ENCODE results near the gene SUSD3.
"Not testable (repeated sequence)": the region's sequence is repeated elsewhere in the genome, so short reads cannot be mapped to it uniquely, and the experiment has no call there.

Gene SUSD3

DNA sequence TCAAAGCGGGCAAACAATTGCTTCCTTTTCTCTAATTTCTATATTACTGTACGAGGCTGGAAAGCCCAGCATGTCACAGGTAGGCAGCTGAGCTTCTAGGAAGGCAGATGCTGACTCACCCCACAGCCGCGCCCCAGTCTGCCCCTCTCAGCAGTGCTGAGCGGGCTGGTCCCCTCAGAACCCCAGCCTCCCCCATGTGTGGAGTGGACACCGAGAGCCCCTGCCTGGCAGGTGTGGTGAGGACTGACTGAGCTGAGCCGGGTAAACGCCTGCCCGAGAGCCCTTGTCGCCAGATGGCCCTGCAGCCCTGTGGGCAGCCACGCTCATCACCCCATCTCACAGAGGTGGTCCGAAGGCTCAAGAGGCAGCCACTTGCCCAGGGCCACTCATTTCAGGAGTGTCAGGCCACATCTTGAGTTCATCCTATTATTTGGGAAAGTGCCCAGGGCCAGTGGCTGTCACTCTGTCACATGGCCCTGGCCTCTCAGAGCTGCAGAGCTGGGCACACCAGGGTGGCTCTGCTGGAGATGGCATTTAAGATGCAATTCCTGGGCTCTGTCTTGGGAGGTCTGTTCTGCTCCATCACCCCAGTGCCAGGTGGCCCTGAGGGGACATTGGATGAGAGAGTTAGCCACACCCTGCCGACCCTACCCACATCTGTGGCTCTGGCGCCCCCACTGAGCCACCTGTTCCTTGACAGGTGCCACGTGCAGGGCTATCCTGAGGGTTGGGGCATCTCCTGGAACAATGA is 50.0 kb downstream of the SUSD3 start:
- DNase-seq: no peak

- DNase-seq: no peak
Measured at GRCh38 chr9:93110311-93110855, 51.9 kb downstream of the SUSD3 start.

GRCh38 chr9:93111001-93111370 is 52.5 kb downstream of the SUSD3 start:
- DNase-seq: no peak

DNA sequence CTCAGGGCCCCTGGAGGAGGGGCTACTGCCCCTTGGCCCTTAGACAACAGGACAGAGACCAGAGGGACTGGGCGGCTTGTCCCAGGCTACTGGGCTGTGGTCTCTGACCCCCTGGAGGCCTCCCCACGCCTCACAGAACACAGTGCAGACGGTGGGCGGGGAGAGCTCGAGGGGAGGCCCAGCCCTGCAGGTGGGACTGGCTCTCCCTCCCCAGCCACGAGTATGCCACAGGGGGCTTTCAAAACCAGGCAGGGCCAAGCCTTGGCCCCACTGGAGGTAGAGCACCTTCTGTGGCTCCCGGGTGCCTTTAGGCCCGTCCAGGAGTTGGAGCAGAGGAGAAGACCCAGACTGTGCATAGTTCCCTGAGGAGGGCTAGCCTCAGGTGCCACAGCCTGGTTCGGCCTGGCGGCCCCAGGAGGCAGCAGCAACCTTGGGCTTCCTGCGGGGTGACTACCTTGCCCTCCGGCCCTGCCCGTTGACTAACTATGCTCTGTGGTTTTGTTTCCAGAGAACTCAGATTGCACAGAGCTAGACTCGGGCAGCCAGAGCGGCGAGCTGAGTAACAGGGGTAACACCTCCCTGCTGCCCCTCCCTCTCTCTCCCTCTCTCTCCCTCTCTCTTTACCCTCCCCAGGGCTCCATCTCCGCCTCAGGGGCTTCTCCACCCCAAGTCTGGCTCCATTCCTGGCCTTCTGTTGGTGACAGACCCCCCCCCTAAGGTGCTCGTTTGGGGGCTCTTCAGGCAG is 53.0 kb downstream of the SUSD3 start:
- no peak for DNase-seq

GRCh38 chr9:93112116-93112863 is 53.8 kb downstream of the SUSD3 start:
- DNase-seq: no peak

DNA sequence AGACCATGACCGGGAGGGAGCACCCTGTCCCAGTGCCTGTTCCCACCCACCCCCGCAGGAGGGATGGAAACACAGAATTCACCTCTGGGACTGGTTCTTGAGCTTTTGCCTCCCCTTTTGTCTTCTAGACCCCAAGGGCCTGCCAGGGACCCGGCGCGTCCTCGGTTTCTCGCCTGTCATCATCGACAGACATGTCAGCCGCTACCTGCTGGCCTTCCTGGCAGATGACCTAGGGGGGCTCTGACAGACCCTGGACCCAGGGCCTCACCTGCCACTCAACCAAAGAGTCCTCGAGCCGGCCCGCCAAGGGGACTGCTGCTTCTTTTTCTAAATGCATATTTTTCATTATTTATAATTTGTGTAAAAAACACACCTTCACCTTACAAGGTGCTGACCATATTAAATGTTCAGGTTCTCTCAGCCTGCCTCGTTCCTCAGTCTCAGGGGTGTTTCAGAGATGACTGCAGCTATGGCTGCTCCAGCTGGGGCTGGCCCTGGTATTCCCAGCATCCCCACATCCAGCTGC is 54.4 kb downstream of the SUSD3 start:
- no peak for DNase-seq

DNA sequence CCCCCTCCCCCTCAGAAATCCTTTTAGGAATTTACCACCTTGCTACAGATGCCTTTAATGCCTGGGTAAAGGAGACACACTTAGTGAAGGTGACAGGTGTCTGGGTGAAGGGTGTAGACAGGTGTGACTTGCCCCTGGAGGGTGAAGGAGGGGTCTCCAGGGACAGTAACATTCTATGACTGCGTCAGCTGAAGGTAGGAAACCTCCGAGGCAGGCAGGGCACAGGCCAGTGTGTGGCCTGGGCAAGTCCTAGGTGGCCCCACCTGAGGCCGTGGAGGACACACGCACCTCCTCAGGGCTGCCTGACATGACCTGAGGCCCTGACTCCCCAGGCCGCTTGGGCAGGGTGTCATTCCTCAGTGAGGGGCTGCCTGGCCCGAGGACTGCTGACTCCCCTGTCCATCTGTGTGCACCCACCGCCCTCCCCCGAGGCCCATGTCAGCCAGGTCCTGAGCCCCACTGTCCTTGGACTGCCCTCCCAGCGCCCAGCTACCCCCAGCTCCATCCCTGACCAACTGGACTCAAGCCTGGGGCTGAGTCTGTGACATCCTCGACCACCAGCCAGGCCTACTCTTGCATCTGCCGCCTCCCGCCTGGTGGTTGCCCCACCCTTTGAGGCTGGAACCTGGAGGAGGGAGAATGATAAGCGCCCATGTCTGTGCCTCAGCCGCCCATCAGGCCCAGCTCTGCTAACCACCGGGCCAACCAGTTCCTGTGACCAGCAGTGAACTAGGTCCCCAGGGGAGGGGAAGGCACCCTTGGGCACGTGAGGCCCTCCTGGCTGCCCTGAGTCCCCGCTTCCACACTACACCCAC is 55.9 kb downstream of the SUSD3 start:
- no peak for DNase-seq

DNA sequence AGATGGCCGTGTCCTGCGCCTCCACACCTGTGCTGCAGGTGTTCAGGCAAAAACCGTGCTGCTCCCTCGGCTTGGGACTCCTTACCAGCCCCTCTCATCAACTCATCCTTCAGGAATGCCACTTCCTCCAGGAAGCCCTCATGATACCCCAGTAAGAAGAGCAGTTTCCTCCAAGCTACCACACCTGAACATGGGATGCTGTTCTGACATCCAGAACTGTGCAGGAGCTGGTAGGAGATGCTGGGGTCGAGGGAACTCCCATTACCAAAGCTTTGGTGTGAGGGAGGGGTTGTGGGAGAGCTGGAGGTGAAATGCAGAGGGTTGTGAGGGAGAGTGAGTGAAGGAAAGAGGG is 56.5 kb downstream of the SUSD3 start:
- DNase-seq: no peak

- no peak for DNase-seq
Measured at GRCh38 chr9:93115486-93116071, 57.1 kb downstream of the SUSD3 start.

- peak in 18 of 56 donors; percentile 20 to 64 (median 36) for DNase-seq
Measured at GRCh38 chr9:93116072-93116961, 57.8 kb downstream of the SUSD3 start.

DNA sequence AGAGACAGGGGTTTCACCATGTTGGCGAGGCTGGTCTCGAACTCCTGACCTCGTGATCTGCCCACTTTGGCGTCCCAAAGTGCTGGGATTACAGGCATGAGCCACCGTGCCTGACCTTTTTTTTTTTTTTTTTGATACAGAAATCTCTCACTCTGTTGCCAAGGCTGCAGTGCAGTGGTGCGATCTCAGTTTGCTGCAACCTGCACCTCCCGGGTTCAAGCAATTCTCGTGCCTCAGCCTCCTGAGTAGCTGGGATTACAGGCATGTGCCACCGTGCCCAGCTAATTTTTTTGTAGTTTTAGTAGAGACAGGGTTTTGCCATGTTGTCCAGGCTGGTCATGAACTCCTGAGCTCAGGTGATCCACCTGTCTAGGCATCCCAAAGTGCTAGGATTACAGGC is 59.0 kb downstream of the SUSD3 start:
- not testable (repeated sequence) for DNase-seq

GRCh38 chr9:93117924-93118862 is 59.7 kb downstream of the SUSD3 start:
- no peak for DNase-seq

DNA sequence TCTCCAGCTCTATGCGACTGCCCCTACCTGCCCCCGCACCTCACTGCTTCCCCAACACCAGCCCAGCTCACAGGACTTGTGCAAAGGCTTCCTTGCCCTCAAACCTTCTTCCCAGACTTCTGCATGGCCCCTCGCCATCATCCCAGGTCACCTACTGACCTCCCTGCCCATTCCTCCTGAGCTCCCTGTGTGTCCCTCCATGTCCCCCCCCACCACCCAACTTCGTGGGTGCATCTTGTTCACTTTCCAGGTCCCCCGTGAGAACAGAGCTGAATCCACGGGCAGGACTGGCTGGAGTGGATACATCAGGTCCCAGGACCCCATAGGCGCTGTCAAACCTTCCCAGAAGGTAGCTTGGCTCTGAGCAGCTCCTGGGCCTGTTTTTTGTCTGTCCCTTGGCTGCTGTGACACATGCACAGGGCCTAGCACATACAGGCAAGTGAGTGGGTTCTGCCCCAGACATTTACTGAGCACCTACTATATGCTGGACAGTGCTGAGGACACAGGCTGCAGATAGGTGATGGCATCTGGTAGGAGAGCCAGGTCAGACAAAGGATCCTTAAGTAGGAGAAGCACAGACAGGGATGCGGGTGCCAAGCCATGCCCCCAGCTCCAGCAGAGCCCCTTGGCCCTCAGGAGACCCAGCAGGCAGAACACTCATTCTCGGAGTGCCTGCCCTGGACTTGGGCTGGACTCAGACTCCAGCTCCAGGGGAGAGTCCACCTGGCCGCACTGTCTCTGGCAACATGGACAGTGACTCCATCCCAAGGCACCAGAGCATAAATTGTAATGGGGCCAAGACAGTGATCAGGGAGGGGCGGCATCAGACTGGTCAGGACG is 60.6 kb downstream of the SUSD3 start:
- DNase-seq: no peak

DNA sequence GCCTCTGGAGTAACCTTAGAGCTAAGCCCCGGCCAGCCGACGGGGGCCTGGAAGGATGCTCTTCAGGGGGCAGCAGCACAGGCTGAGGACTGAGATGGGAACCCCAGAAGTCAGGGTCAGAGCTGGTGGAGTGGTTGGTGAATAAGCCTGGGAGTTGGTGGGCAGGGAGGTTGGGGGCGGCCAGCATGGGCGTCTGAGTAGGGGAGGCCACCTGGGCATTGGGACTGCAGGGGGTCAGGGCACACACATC is 61.1 kb downstream of the SUSD3 start:
- DNase-seq: no peak

DNA sequence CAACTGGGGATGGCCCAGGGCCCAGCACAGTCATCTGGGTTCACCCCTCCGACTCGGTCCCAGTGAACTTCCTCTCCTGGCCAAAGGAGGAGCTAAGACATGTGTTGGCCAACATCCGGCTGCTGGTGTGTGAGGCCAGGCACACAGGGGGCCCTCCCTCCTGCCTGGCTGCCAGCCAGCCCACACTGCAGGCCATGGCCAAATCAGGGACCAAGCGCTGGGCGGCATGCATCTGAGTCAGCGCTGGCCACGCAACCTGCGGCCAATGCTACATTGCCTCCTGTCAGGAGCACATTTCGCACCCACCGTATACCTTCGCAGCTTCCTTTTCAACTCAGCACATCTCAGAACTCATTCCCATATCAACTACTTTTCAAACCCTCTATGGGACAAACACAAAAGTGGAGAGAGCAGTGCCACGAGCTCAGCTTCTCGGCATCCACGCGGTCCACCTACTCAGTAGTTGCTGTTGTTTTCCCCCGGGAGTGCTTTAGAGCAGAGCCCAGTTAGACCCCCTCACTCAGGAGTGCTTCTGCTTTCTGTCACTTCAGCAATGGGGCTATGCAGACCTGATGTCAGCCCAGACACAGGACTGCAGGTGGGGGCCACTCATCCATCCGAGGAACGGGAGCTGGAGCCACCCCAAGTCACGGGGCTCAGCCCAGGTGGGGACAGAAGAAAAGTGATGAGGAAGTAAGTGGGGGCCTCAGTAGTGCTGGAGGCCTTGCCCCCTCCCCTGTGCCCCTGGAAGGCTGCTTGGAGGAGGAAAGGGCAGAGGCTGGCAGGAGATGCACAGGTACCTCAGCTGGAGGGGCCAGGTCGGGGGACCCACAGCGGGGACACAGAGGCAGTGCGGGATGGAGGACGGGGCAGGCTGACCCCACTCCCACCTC is 61.7 kb downstream of the SUSD3 start:
- DNase-seq: peak in 44 of 56 donors; percentile 18 to 83 (median 61)

- DNase-seq: no peak
Measured at GRCh38 chr9:93120846-93121315, 62.4 kb downstream of the SUSD3 start.
